Body of pancreas (tissue), 4 donors: Measurements from ENCODE around the gene LAMA2. TPM values are rescaled to one million over a fixed set of nuclear protein-coding genes. Genes with fewer than 3 reads are reported as not detected.

Source experiments
- ATAC-seq: fragments of 150-250 bp; one replicate; pipeline ENCODE4 v1.9.1; 2016
- DNase-seq, 4 donors: peaks; one replicate each; pipeline ENCODE4 v3.0.0-alpha.2; 2019
- H3K27ac ChIP-seq, 4 donors: fragments of 200-600 bp; sonication (generic); 1 replicate in 3 of 4; 2 replicates in 1 of 4; pipeline versions ENCODE4 v1.5.1 to v1.6.1; 2016 to 2019; ENCODE audit warnings: mild to moderate bottlenecking in 1 of 4, mixed read lengths in 1 of 4, moderate library complexity in 1 of 4
- H3K27me3 ChIP-seq, 2 donors: fragments of 200-600 bp; sonication (generic); one replicate each; pipeline ENCODE4 v1.6.0; 2016; ENCODE audit warnings: mild to moderate bottlenecking in 1 of 2
- H3K36me3 ChIP-seq, 2 donors: fragments of 200-600 bp; sonication (generic); replicated peaks in 1 of 2; 2 replicates each; pipeline ENCODE4 v1.5.1; 2016; ENCODE audit warnings: low read depth in 2 of 2; ENCODE audit not compliant: insufficient read depth in 1 of 2
- H3K4me1 ChIP-seq: fragments of 200-600 bp; sonication (generic); one replicate; pipeline ENCODE4 v1.6.0; 2016
- H3K4me3 ChIP-seq, 2 donors: fragments of 200-600 bp; sonication (generic); 1 replicate in 1 of 2; 2 replicates in 1 of 2; pipeline ENCODE4 v1.5.1; 2016 to 2019
- H3K9me3 ChIP-seq, 3 donors: fragments of 200-600 bp; sonication (generic); 1 replicate in 2 of 3; 2 replicates in 1 of 3; pipeline ENCODE4 v1.5.1; 2016
- POLR2A ChIP-seq, 3 donors: fragments of 450-650 bp; IDR thresholded peaks; one replicate each; pipeline ENCODE4 v1.6.1; 2016; ENCODE audit warnings: antibody characterized with exemption in 3 of 3, mild to moderate bottlenecking in 2 of 3
- WGBS, 2 donors: methylation state at CpG; one replicate each; pipeline ENCODE4 v1.1.5; 2017; 5-methylcytosine and 5-hydroxymethylcytosine counted together
- intact Hi-C: fragments of 100-400 bp; cut with DNase I; formaldehyde crosslinking; loops from one replicate; pipeline ENCODE4 v1.15.1; 2023
- total RNA-seq, 2 donors: library from RNA; depleted of rRNA; stranded (reverse); fragments of >200 nt; gene quantifications; one replicate each; pipeline ENCODE4 v1.1.0, GENCODE V29; 2016
- TF ChIP-seq, protein P1 (sequence below), 7 experiments: fragments of 450-650 bp in 4 of 7; fragments of 200-600 bp in 3 of 7; sonication (generic) in 3 of 7; IDR thresholded peaks; one replicate each; pipeline ENCODE4 v1.5.1; 2016 to 2019; ENCODE audit warnings: antibody characterized with exemption in 7 of 7

Gene LAMA2
- total RNA-seq, 2 donors from 2014 or later = 43.3 to 54.7 TPM

DNA sequence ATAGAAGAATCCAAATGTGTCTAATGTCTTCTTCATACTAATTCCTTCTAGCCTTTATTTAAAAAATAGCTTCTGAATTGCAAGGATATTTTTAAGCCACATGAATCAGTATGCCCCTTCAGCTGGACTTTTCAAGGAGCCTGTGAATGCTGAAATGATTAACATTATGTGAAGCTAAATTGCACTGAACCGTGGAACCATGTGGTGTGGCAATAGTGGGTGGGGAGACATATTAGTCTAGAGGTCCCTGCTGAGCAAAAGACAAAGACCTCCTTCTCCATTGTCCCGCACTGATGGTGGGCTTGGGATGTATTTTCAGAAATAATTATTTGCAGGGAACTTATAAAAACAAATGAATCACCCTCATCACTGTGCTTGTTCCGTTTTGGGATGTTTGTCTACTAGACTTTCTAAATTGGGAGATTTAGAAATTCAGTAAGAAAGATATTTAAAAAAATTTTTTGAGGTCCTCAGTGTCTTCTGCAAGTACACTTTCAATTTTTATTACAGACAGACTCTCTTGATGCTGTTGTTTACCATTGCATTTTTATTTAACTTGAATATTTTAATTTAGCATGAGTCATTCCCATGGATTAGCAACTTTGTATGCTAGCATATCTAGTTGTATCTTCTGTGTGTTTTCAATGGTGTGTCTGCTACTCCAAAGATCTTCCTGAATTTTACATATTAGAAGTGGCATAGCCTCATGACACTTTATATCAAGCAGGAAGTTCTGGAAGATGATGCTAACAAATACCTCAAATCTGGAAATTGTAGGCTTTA is 238.1 kb downstream of the LAMA2 start:
- Histone ChIP-seq H3K9me3 (no peaks in the 10 kb centered on the region), H3K4me1 (no peaks in the 10 kb centered on the region), H3K36me3 (no peaks in the 10 kb centered on the region), H3K27me3 (no peaks in the 10 kb centered on the region), H3K27ac (no peak overlapping the region), H3K4me3 (no peak overlapping the region)
- DNase-seq = no peak
- ATAC-seq = no peak
- TF ChIP-seq, protein P1, sequence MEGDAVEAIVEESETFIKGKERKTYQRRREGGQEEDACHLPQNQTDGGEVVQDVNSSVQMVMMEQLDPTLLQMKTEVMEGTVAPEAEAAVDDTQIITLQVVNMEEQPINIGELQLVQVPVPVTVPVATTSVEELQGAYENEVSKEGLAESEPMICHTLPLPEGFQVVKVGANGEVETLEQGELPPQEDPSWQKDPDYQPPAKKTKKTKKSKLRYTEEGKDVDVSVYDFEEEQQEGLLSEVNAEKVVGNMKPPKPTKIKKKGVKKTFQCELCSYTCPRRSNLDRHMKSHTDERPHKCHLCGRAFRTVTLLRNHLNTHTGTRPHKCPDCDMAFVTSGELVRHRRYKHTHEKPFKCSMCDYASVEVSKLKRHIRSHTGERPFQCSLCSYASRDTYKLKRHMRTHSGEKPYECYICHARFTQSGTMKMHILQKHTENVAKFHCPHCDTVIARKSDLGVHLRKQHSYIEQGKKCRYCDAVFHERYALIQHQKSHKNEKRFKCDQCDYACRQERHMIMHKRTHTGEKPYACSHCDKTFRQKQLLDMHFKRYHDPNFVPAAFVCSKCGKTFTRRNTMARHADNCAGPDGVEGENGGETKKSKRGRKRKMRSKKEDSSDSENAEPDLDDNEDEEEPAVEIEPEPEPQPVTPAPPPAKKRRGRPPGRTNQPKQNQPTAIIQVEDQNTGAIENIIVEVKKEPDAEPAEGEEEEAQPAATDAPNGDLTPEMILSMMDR (IDR thresholded peaks at IDR 0.05) = no peak
- no peak for TF ChIP-seq POLR2A (IDR thresholded peaks at IDR 0.05)
- intact Hi-C loops = no loop called here
- WGBS, 2 donors = 49 to 54% methylated on average over 3 of the region's 3 CpGs

DNA sequence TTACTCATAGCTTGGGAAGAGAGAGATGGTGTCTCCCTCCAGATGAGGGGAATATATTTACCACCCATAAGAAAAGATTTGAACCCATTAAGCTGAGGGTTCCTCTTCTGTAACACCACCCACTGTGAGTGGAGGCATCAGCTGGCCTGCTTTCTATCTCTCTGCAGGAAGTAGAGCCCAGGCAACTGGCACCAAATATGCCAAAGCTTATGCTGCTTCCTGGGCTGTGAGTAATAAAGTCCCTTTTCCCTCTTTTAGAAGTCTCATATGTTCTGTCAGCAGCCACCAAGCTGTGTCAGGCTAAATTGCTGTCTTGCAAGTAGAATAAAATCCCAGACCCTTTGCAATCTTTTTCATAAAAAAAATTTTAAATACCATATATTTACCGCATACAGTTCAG is 241.4 kb downstream of the LAMA2 start:
- H3K36me3 ChIP-seq = no peaks in the 10 kb centered on the region
- H3K4me1 ChIP-seq = no peaks in the 10 kb centered on the region
- 70 to 92% methylated on average over 1 of the region's 1 CpG for WGBS, 2 donors
- TF ChIP-seq, protein P1 (IDR thresholded peaks at IDR 0.05) = no peak
- no peak for TF ChIP-seq POLR2A (IDR thresholded peaks at IDR 0.05)
- intact Hi-C loops = no loop called here
- no peak for DNase-seq
- ATAC-seq = no peak
- no peaks in the 10 kb centered on the region for H3K9me3 ChIP-seq
- no peak overlapping the region for H3K27ac ChIP-seq
- H3K4me3 ChIP-seq = no peak overlapping the region
- no peaks in the 10 kb centered on the region for H3K27me3 ChIP-seq

DNA sequence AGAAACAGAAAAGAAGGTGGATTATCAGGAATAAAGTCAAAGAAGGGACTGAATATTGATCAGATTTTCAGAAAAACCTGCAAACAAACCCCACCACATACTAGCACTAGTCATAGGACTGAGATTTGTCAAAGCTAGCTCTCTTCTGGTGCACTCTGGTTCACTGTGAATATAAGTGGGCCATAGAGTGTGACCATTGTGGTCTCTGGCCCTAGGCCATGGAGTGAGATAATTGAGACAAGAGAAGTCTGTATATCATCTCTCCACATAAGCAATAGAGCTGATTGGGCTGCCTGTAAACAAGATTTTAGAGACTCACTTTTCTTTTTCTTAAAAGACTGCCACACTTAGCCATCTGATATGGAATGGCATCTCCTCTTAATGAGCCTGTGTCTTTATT is 247.2 kb downstream of the LAMA2 start:
- DNase-seq (no peak), ATAC-seq (no peak)
- no peaks in the 10 kb centered on the region for H3K36me3 ChIP-seq
- no peak for TF ChIP-seq POLR2A (IDR thresholded peaks at IDR 0.05)
- TF ChIP-seq, protein P1 (IDR thresholded peaks at IDR 0.05) = no peak
- H3K27me3 ChIP-seq = no peaks in the 10 kb centered on the region
- intact Hi-C loops = no loop called here
- no peak overlapping the region for H3K4me3 ChIP-seq
- no peaks in the 10 kb centered on the region for H3K9me3 ChIP-seq
- H3K27ac ChIP-seq = peak overlapping the region in 1 of 4 donors; percentile 0
- no peaks in the 10 kb centered on the region for H3K4me1 ChIP-seq

DNA sequence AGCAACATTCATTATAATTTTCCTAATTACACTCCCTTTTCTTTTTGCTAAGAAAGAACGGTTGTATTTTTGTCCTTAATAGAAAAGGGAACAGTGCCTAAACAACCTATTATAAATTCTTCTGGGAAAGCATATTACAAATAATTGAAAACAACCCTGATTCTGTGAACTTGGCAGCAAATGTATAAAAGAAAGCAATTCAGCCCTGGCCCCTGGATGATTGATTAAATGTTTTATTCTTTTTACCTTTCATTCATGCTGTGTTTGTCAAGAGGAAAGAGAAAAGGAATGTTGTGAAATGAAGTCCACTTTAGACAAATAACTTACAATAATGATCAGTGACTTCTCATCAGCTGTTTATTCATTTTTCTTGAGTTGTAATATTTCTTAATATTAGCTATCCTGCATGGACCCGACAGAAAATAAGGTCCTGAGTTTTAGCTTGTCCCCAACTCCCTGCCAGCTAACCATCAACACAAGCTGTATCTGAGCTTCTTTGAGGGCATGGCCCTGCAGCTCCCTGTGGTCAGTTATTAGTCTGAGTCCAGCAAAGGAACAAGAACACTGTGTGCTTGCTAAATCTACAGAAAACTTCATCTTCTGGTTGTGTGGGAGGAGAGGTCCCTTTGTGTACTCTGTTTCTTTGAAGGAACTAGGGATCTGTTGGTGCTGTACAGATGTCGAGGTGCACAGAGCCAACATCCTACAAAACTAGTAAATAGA is 248.2 kb downstream of the LAMA2 start:
- Histone ChIP-seq H3K27me3 (no peaks in the 10 kb centered on the region), H3K9me3 (no peaks in the 10 kb centered on the region), H3K27ac (no peak overlapping the region), H3K4me3 (no peak overlapping the region), H3K36me3 (no peaks in the 10 kb centered on the region), H3K4me1 (no peaks in the 10 kb centered on the region)
- ATAC-seq = peak; percentile 52
- no peak for TF ChIP-seq POLR2A (IDR thresholded peaks at IDR 0.05)
- TF ChIP-seq, protein P1 (IDR thresholded peaks at IDR 0.05) = no peak
- WGBS, 2 donors = 44% methylated on average over 3 of the region's 3 CpGs
- DNase-seq = peak in 3 of 4 donors; percentile 13 to 44 (median 19)
- intact Hi-C loops = no loop called here
